ENCODE results near the gene TMEM247. TPM values are rescaled to one million over a fixed set of nuclear protein-coding genes. Genes with fewer than 3 reads are reported as not detected.

Gene TMEM247
- total RNA-seq, 6 experiments from 2014 or later = not detected

DNA sequence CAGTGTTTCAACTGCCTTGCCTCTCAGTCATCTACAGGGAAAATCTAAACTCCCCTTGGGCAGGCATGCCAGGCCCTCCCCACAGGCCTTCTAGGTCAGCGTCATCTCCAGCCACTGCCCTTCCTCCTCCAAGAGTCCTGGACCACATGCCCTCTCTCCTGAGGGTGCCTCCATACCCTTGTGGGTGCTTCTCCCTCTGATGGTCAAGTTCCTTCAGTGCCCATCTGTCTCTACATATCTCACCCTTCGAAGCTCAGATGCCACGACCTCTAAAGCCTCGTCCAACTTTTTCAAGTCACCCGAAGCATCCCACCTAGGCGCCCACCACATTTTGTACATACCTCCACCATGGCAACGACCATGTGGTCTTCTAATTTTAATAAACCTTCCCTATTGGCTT, 22.6 kb upstream of the TMEM247 start:
- H3K4me1 Mint-ChIP-seq (ENCODE audit: low read depth) = peaks cover 8% of the 10 kb centered on the region
- TF ChIP-seq, protein P1, sequence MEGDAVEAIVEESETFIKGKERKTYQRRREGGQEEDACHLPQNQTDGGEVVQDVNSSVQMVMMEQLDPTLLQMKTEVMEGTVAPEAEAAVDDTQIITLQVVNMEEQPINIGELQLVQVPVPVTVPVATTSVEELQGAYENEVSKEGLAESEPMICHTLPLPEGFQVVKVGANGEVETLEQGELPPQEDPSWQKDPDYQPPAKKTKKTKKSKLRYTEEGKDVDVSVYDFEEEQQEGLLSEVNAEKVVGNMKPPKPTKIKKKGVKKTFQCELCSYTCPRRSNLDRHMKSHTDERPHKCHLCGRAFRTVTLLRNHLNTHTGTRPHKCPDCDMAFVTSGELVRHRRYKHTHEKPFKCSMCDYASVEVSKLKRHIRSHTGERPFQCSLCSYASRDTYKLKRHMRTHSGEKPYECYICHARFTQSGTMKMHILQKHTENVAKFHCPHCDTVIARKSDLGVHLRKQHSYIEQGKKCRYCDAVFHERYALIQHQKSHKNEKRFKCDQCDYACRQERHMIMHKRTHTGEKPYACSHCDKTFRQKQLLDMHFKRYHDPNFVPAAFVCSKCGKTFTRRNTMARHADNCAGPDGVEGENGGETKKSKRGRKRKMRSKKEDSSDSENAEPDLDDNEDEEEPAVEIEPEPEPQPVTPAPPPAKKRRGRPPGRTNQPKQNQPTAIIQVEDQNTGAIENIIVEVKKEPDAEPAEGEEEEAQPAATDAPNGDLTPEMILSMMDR (IDR thresholded peaks at IDR 0.05) = no peak
- no peak for DNase-seq
- peaks cover 7% of the 10 kb centered on the region for H3K27me3 Mint-ChIP-seq (ENCODE audit: insufficient read depth)
- no peak overlapping the region for H3K4me3 Mint-ChIP-seq
- H3K27ac Mint-ChIP-seq = no peak overlapping the region
- no peaks in the 10 kb centered on the region for H3K36me3 Mint-ChIP-seq (ENCODE audit: low read depth)
- H3K9me3 Mint-ChIP-seq = no peaks in the 10 kb centered on the region

DNA sequence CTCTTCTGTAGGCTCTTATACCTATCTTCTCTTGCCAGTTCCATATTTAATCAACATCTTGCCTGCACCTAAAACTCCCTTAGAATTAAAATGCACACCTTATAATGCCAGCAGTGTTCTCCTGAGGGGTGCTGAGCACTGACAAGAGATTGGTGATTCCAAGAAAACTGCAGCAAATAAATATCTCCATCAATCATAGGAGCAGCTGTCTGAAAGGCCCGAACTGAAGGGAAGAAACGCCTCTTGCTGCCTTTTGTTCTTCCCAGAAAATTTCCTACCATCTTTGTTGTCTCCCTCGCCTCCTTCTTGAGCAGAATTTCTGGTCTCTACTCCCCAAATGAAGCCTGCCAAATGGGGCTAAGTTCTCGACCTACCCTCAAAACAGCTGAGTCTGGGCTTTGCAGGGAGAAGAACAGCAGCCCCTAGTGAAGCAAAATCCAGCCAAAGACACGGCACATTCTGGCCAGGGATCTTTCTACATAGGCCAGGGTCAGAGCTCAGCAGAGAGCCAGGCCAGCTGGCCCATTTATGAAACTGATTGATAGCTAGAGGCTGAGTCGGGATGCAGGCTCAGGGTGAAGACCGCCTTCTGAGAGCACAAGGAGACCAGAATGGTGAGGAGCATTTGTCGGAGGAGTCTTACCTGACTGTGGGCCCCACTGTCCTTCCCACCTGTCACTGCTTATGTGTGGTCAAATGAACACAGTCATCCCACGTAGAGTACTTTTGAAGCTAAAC, 20.4 kb upstream of the TMEM247 start:
- H3K9me3 Mint-ChIP-seq = no peaks in the 10 kb centered on the region
- TF ChIP-seq, protein P1 (IDR thresholded peaks at IDR 0.05) = no peak
- no peak overlapping the region for H3K4me3 Mint-ChIP-seq
- H3K4me1 Mint-ChIP-seq (ENCODE audit: low read depth) = peaks cover 17% of the 10 kb centered on the region
- no peaks in the 10 kb centered on the region for H3K36me3 Mint-ChIP-seq (ENCODE audit: low read depth)
- no peak overlapping the region for H3K27ac Mint-ChIP-seq
- DNase-seq = no peak
- H3K27me3 Mint-ChIP-seq (ENCODE audit: insufficient read depth) = peaks cover 4% of the 10 kb centered on the region

DNA sequence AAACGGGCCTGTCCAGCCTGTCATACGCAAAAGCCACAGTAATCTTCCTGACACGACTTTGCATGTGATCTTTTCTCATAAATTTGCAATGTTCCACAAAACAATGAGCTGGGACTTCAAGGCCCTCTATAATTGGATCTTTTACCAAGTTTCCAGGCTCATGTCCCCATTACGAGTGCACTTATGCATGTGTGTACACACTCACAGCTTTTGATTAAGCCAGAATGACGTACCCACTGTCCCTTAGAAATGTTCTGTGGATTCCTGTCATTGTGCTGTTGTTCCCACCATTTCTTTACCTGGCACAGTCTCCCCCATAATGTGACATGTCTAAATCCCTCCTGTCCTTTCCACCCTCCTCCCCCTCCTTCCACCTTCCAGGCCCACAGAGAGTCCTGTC, 19.7 kb upstream of the TMEM247 start:
- TF ChIP-seq, protein P1 (IDR thresholded peaks at IDR 0.05) = no peak
- no peaks in the 10 kb centered on the region for H3K36me3 Mint-ChIP-seq (ENCODE audit: low read depth)
- no peaks in the 10 kb centered on the region for H3K9me3 Mint-ChIP-seq
- DNase-seq = no peak
- H3K27me3 Mint-ChIP-seq (ENCODE audit: insufficient read depth) = no peaks in the 10 kb centered on the region; the same call in 1 of the 2 replicates
- peaks cover 23% of the 10 kb centered on the region for H3K4me1 Mint-ChIP-seq (ENCODE audit: low read depth)
- H3K27ac Mint-ChIP-seq = no peak overlapping the region
- H3K4me3 Mint-ChIP-seq = no peak overlapping the region

DNA sequence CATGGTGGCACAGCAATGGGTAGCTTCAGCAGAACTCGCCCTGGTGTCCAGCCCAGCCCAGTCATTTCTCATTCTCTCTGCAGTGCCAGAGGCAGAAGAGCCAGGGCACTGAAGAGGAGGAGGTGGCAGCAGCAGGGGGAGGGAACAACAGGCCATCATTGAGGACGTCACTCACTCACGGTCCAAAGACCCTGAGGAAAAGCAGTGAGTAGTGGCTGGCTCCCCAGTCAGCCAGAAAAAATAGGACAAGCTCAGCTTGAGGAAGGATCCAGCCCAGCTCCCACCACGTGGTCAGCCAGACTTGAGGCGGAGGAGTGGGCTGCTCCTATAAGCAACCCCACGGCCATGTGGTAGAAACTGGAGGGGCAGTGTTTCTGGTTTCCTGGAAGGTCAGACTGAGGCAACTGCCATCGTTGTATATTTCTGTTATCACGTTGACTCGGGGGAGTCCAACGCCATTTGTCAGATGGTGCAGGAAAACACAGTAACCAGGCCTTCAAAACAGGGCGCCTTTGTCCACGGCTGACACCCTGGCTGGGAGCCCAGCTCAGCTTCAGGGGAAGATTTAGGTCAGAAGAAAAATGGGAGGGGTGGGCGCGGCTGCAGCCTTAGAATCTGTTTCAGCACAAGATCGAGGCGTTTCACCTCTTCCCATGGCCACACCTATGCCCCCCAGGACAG, 19.0 kb upstream of the TMEM247 start:
- peaks cover 25% of the 10 kb centered on the region for H3K4me1 Mint-ChIP-seq (ENCODE audit: low read depth)
- H3K27ac Mint-ChIP-seq = no peak overlapping the region
- DNase-seq = no peak
- no peak overlapping the region for H3K4me3 Mint-ChIP-seq
- H3K27me3 Mint-ChIP-seq (ENCODE audit: insufficient read depth) = no peaks in the 10 kb centered on the region; the same call in 1 of the 2 replicates
- H3K36me3 Mint-ChIP-seq (ENCODE audit: low read depth) = no peaks in the 10 kb centered on the region
- TF ChIP-seq, protein P1 (IDR thresholded peaks at IDR 0.05) = no peak
- no peaks in the 10 kb centered on the region for H3K9me3 Mint-ChIP-seq

DNA sequence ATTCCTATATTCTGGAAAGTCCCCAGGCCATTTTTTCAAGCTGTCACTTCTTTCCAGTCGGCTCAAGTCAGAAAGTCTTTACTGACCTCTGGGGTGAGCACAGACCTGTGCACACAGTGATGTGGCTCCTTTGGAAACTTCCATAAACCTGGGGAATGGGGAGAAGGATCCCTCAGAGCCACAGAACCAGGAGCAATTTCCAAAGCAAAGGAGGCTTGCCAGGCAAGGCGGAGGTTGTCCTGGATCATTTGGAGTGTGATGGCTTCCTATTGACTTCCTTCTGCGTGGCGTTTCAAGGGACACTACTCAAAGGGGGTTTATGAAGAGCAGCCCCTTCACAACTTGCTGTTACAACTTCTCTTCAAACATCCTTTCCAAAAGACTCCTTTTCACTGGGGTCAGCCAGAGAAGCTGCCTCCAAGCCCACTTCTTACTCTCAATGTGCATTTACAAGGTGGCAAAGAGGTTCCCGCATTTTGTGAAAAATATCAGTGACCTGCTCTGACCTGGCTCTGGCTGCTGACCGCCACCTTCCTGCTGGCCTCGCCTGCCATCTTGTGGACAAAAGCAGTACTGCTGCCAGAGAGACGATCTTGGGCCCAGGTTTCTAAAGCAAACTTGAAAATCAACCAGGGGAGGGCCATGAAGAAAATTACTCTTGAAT, 18.2 kb upstream of the TMEM247 start:
- Mint-ChIP-seq H3K36me3 (ENCODE audit: low read depth) (no peaks in the 10 kb centered on the region), H3K27me3 (ENCODE audit: insufficient read depth) (no peaks in the 10 kb centered on the region; the same call in 1 of the 2 replicates), H3K4me3 (no peak overlapping the region), H3K9me3 (no peaks in the 10 kb centered on the region), H3K27ac (no peak overlapping the region), H3K4me1 (ENCODE audit: low read depth) (peaks cover 25% of the 10 kb centered on the region)
- TF ChIP-seq, protein P1 (IDR thresholded peaks at IDR 0.05) = peak; percentile 100
- DNase-seq = peak; percentile 53
